CD4-positive, alpha-beta T cell treated with Interferon gamma for 1 hour (primary cell): ENCODE measurements around the gene PTPRM.

Experiments
- DNase-seq: peaks from one replicate; pipeline ENCODE4 v3.0.0-alpha.2; 2020

PTPRM gene

DNA sequence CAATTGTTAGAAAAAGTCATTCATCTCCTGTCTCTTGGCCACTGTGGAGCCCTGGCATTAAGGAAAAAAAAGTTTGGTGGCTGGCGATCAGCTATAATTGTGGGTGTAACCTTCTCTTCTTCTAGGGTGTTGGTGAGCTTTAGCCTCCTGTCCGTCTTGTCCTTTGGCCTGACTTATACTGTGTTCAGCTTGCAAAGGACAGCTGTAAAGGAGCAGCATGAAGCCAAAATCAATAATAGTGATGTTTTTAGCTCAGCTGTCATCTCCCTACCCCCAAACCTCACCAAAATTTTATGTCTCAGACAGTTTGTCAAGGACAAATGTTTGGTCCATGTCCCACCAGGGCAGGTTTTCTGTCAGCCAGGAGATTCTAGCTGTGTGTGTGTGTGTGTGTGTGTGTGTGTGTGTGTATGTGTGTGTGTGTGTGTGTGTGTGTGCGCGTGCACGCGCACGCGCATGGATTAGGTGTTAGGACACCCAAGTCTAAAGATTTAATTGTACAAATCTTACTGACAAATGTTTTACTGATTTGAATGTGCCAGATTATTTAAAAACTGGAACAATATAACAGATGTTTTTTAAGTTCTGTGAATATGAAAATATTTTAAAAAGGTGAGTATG, 109.2 kb downstream of the PTPRM start:
- no peak for DNase-seq

- no peak for DNase-seq
Measured at GRCh38 chr18:7677001-7677400, 109.9 kb downstream of the PTPRM start.

DNA sequence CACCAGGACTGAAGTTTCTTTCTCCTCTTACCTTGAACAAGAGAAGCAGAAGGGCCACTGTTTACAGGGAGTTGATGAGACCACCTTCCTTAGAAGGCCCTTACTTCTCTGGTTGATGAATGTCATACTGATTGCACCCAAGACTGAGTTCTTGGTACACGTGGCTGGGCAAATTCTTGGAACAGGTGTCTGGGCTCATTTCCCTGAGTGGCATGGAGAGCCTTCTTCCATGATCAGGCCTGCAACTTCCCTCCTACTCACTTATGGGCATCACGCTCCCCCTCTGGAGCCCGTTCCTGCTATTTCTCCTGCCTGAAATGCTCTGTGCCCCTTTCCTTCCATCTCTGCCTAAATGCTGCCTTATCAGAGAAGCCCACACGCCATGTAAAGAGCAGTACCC, 110.3 kb downstream of the PTPRM start:
- DNase-seq = no peak

GRCh38 chr18:7678389-7678788, 111.3 kb downstream of the PTPRM start:
- DNase-seq = no peak

DNA sequence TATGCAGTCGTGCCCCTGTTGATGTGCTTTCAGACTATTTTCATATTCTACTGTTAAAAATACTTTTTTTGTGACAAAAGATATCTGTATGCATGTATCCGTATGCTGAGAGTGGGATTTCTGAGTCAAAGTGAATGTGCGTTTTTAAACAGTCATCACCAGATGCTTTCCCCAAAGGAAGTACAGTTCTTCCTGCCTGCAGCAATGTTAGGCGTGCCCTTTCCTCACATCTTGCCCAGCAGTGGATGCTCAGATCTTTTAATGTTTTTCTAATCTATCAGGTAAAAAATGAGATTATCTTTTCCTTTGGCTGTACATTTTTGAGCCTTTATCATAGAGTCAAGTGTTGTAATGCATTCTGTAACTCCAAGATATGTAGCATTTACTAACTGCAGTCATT, 111.7 kb downstream of the PTPRM start:
- no peak for DNase-seq

DNA sequence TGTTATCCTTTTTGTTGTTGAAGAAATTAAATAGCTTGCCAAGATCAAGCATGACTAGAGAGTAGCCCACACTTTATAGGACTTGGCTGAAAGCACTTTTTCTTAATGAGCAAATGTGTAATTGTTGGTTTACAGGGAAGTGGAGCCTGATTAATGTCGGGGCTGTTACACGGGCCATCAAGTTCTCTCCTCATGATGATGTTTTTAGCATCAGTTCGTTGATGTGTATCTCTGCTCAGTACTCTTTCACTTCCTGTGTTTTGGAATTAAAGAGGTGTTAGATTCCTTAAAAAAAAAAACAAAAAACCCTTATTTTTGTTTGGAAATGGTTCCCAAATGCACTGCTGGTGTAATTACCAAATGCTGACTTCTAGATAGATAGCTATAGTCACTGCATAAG, 114.2 kb downstream of the PTPRM start:
- DNase-seq = no peak

DNA sequence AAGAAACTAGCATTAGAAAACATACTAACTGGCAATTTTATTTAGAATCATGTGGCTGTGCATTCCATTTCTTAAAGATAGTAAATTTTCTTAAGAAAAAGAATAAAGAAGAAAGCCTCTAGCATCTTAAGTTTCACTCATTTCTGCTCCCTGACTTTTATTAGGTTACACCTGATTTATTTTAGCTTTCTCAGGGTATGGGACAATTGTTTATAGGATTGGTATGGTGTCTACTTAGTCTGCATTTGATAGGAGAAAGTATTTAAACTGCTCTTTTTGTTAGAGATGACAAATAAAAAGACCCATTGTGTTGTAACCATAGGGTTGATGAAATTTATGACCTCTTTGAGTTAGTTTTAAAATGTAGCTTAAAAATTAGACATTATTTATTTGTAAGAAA, 115.2 kb downstream of the PTPRM start:
- no peak for DNase-seq

DNA sequence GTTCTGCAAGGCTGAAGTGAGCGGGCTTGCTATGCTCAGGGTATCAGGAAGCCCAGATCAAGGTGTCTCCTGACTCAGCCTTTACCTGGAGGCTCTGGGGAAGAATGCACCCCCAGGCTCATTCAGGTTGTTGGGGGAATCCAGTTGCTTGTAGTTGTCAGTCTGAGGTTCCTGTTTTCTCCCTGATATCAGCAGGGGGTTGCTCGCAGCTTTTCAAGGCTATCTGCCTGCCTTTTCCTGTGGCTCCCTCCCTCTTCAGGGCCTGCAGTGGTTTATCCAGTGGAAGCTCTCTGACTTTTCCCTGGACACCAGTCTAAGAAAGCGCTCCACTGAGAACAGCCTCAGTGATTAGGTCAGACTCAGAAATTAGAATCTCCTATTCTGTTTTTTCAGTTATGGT, 116.6 kb downstream of the PTPRM start:
- DNase-seq = no peak

DNA sequence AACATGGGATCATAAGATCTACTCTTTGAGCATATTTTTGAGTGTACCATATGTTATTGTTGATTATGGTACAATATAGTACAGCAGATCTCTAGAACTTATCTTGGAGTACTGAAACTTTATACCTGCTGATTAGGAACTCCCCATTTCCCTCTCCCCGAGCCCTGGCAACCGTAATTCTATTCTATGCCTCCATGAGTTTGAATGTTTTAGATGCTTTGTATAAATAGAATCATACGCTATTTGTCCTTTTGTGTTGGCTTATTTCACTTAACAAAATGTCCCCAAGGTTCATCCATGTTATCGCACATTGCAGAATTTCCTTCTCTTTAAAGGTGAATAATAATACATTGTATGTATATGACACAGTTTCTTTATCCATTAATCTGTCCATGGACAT, 117.2 kb downstream of the PTPRM start:
- no peak for DNase-seq

DNA sequence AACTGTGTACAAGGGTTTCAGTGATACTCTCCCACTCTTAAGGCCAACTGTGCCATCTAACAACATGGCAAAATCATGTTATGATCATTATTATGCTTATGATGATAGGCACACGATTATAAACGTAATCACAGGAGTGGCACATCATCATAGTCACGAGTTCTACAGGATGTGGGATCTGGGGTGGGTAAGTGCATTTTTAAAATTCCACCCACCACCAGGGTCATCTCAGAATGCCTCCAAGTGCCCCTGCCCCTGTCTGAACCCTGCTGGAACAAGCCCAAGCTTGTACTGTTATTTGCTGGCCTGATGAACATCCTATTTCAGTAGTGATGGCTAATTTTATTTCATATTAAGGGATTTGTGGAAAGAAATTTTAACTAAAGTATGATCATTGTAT, 117.8 kb downstream of the PTPRM start:
- no peak for DNase-seq

DNA sequence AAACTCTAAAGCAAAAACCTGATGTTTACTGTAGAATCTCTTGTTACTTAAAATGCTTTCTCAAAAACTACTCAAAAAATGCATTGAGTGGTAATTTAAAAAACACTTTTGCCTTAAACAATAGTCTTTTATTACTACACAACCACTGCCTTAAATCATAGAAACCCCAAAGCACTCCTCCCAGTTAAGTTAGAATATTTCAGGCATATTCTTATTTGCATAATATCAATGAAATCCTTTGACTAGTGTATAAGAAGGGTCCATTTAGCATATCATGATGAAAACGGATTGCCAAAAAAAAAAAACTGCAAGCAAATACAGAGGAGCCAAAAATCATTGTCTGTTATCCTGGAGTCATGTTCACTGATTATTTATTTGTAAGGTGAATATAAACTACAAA, 119.2 kb downstream of the PTPRM start:
- no peak for DNase-seq

DNA sequence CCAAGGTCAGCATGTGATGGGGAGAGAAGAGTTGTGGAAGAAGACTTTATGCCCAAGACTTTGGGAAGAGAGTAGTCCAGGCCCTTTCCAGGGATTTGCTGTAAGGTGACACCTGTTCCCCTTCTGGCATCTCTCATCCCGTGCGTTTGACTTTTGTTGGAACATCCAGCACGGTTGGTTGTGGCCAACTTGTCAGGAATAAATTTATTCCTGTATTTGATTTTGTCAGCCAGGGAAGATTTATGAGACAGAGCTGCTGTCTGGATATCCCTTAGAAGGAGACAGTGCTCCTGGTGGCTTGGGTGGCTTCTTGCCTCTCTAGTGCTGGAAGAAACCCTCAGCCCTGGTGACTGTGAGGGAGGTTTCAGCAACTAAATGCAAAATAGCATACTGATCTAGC, 121.5 kb downstream of the PTPRM start:
- no peak for DNase-seq

- DNase-seq = no peak
Measured at GRCh38 chr18:7691206-7691605, 124.1 kb downstream of the PTPRM start.

GRCh38 chr18:7696780-7697179, 129.7 kb downstream of the PTPRM start:
- DNase-seq = no peak

GRCh38 chr18:7697306-7697705, 130.2 kb downstream of the PTPRM start:
- no peak for DNase-seq

- no peak for DNase-seq
Measured at GRCh38 chr18:7711495-7711894, 144.4 kb downstream of the PTPRM start.

DNA sequence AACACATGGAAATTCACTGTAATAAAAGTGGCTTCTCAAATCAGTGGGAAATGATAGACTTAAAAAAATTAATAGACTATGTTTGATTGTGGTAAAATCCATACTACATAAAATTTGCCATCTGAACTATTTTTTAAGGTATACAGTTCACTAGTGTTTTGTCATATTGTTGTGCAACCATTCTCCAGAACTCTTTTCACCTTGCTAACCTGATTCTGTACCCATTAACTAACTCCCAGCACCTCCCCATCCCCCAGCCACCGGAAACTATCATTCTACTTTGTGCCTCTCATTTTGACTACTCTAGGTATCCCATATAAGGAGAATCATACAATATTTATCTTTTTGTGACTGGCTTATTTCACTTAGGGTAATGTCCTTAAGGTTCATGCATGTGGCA, 153.3 kb downstream of the PTPRM start:
- DNase-seq = no peak

- no peak for DNase-seq
Measured at GRCh38 chr18:7721532-7721931, 154.4 kb downstream of the PTPRM start.

DNA sequence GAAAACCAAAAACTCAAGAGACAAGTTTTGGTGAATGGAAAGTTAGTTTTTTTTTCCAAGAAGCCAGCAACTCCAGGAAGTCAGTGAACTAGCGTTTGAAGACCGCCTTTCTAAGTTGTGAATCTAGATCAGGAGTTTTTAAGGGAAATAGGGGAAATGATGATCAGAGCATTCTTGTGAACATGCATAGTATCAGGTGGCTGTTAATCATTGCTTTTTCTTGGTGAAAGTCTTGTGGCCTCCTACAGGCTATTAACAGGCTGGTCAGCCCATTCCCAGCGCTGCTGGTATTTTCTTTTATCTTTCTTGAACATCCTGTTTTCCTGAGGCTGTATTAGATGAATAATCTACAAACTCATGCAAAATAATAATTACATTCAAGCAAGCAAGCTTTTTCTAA, 155.8 kb downstream of the PTPRM start:
- DNase-seq = no peak

GRCh38 chr18:7723558-7723957, 156.4 kb downstream of the PTPRM start:
- no peak for DNase-seq

DNA sequence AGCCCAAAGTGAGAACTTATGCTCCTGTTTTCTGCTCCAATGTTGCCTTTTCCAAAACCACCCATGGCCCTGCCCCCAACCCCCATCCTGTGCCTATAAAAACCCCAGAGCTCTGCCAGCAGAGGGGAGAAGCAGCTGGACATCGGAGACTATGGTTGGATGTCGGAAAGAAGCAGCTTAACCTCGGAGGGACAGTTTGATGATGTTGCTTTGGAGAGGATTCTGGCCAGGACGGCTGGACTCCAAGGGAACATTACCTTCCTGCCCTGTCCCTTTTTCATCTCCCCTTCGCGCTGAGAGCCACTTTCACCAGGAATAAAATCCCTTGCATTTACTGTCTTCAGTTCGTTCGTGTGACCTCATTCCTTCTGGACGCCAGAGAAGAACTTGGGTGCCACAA, 158.4 kb downstream of the PTPRM start:
- no peak for DNase-seq

DNA sequence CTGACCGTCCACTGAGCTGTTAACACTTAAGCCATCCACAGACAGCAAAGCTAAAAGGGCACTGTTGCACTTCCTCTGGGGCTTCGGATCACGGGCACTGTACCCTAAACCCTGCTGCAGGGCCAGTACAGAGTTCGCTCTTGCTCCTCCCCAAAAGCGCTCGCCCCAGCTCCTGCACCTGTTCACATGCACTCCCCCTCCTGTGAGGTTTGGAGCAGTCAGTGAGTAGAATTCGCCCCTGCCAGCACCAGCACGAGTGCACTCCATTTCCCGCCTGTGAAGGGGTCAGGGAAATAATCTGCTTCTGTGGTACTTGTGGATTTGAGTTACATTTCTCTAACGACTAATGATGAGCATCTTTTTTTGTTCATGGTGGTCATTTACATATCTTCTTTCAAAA, 158.8 kb downstream of the PTPRM start:
- no peak for DNase-seq

- DNase-seq = no peak
Measured at GRCh38 chr18:7726522-7726921, 159.4 kb downstream of the PTPRM start.

DNA sequence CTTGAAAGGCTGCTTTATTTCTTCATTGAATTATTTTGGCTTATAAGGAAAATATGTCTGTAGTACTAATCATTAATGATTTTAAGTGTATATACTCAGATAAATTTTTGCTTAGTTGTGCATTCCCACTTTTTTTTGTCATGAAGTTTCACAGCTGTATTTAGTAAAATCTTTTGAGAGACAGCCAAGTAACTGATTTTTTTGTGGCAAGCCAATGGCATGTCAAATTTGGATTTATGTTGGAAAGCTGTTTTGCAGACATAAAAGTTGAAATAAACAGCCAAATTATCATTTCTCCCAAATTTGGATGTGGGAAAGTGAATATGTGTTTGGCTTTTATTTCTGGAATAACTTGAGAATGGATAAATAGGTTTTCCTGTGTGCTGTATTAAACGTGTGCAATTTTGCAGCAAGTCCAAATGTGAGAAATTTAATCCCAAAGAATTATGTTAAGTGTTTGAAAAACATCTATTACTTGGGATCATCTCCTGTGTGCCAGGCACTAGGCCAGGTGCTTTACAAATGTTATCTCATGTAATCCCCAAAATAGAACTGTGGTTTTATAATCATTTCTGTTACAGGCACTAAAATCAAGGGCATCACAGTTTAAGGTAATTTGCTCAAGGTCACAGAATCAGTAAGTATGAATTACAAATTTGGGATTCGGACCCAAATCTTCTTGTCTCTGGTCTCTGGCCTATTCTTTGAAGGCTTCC, 160.4 kb downstream of the PTPRM start:
- no peak for DNase-seq

DNA sequence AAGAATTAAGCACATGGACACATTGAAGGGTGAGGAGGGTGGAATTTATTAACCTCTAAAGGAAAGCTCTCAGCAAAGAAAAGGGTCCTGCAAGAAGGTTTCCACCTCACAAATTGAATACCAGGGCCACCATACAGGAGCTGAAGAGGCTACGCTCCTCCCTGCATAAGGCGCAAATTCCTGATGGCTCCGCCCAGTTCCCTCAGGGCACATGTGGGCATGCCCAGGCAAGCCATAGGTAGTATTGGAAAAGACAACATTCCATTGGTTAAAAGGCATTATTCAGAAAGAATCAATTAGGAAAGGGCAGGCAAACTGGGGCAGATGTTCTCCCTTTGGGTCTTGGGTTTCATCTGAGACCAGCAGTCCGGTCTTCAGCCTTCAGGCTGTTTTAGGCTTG, 161.2 kb downstream of the PTPRM start:
- no peak for DNase-seq
